D721Med (cell line): Measurements from ENCODE around the gene PSD4.

Source experiments
- DNase-seq: peaks from one replicate; pipeline ENCODE4 v3.0.0; 2011; ENCODE audit warnings: low spot score; ENCODE audit not compliant: insufficient read length
- FAIRE-seq: peaks from 2 replicates; lab custom pipeline; 2011; peaks lifted over from hg19 to GRCh38; lab: Jason Lieb, UNC
- TF ChIP-seq, protein P1 (sequence below): IDR thresholded peaks from 2 replicates; pipeline ENCODE4 v1.5.1; 2012; ENCODE audit warnings: mild to moderate bottlenecking, control low read depth; ENCODE audit not compliant: insufficient read depth; ENCODE audit errors: missing control alignments

The PSD4 gene

GRCh38 chr2:113240915-113241911 lies 67.4 kb downstream of the PSD4 start:
- FAIRE-seq (no peak), DNase-seq (no peak)
- TF ChIP-seq, protein P1, sequence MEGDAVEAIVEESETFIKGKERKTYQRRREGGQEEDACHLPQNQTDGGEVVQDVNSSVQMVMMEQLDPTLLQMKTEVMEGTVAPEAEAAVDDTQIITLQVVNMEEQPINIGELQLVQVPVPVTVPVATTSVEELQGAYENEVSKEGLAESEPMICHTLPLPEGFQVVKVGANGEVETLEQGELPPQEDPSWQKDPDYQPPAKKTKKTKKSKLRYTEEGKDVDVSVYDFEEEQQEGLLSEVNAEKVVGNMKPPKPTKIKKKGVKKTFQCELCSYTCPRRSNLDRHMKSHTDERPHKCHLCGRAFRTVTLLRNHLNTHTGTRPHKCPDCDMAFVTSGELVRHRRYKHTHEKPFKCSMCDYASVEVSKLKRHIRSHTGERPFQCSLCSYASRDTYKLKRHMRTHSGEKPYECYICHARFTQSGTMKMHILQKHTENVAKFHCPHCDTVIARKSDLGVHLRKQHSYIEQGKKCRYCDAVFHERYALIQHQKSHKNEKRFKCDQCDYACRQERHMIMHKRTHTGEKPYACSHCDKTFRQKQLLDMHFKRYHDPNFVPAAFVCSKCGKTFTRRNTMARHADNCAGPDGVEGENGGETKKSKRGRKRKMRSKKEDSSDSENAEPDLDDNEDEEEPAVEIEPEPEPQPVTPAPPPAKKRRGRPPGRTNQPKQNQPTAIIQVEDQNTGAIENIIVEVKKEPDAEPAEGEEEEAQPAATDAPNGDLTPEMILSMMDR = no peak

DNA sequence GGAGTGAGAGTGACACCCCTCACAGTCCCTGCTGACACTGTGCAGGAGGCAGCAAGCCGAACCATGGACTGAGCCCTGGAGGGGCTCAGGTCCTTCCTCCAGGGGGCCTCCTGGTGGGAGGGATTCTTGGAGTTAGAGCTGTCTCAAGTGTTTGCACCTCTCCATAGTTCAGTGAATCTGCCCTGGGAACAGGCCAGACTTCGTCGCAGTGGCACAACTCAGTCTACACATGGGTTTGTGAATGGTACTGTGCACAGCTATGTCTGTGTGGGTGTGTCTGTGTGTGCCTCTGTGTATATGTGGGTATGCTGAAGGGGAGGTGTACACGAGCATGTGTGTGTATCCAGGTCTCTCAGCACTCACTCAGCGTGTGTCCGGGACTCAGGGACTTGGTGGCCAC lies 68.6 kb downstream of the PSD4 start:
- DNase-seq (no peak), FAIRE-seq (no peak)
- TF ChIP-seq, protein P1 = no peak

GRCh38 chr2:113245276-113245711 lies 71.5 kb downstream of the PSD4 start:
- no peak for DNase-seq
- TF ChIP-seq, protein P1 = no peak
- no peak for FAIRE-seq

DNA sequence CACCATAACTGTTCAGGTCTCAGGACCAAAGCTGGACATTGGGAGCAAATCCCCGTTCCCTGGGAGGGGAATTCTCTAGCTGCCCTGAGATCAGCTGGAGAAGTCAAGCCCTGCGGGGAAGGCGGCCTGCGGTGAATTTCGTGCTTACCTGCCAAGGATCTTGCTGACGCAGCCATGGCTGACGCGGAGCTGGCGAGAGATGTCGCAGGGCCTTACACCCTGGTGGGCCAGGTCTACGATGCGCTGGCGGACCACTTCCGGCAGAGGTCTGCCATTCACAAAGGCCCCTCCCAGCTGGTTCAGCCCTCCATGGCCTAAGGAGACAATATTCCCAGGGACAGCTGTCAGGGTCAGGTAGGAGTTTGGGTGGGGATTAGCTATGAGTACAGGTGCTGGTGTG lies 72.8 kb downstream of the PSD4 start:
- DNase-seq (no peak), FAIRE-seq (no peak)
- TF ChIP-seq, protein P1 = no peak

DNA sequence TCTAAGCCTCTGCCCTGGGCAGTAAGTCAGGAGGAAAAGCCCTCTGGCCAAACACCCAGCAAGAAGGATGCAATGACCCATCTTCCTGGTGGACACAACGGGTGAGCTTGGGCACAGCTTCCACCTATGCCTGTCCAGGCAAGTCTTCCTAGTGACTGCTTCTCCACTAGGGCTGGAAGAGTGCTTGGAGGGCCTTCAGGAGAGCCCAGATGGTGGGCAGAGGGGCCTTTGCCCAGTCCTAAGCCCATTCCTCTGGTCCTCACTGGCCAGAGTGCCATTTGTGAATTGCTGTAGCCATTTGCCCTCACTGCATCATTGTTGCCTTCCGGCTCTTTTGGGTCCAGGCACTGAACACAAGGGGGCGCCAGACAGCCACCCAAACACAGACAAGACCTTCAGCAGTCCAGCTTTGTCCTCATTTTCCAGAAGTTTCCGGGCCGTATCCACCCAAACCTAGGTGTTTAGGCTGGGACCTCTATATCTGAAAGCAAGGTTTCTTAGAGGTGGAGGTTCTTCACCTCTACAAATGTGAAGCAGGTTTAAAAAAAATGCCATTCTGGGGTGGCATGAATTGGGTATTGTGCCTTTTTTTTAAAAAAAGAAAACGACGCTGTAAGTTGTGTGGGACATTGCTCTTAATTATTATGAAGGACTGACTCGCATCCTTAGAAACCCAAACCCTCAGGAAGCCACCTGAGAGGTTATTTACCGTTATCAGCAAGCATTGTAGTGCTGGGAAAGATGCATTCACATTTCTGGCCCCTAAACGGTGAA lies 75.4 kb downstream of the PSD4 start:
- TF ChIP-seq, protein P1 = peak; percentile 92
- FAIRE-seq (no peak), DNase-seq (peak; percentile 64)

DNA sequence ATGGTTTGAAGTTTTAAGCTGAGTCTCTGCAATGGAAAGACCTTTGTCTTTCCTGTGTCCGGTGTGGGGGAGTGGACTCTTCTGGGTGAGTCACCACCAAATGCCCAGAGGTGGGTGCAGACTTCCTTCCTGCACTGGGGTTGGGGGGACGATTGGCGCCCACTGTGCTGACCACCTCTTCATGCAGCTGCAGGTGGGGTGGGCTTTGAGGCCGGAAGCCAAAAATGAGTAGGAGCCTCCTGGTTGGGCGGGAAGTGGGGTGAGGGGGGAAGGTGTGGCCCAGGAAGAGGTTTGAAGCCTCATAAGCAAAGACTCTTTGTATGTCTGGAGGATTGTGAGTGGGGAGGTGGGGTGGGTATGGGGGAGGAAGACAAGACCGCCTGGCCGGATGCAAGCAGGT lies 77.3 kb downstream of the PSD4 start:
- TF ChIP-seq, protein P1 = no peak
- DNase-seq = no peak
- no peak for FAIRE-seq
